BLaER1 treated with 17β-estradiol and CSF1 and Interleukin-3, amounts not matched to agents 10 nM and 100 nM (cell line): ENCODE data around the gene NMUR1.
A peak's percentile ranks its signal among the peaks of the same experiment; 100 is the strongest.

ENCODE experiments used
- H3K27ac ChIP-seq, 11 experiments: shearing (Covaris generic); formaldehyde crosslinking; 2 replicates each; pipeline ENCODE4 v1.8.1; 2022
- H3K27me3 ChIP-seq, 11 experiments: shearing (Covaris generic); formaldehyde crosslinking; 2 replicates each; pipeline ENCODE4 v1.8.1; 2022
- H3K36me3 ChIP-seq, 11 experiments: shearing (Covaris generic); formaldehyde crosslinking; 2 replicates each; pipeline ENCODE4 v1.8.1; 2022
- H3K4me1 ChIP-seq, 10 experiments: shearing (Covaris generic); formaldehyde crosslinking; 2 replicates each; pipeline ENCODE4 v1.8.1; 2022
- H3K4me2 ChIP-seq, 11 experiments: shearing (Covaris generic); formaldehyde crosslinking; 2 replicates each; pipeline ENCODE4 v1.8.1; 2022
- H3K4me3 ChIP-seq, 10 experiments: shearing (Covaris generic); formaldehyde crosslinking; 2 replicates each; pipeline ENCODE4 v1.8.1; 2022
- H3K9ac ChIP-seq, 11 experiments: shearing (Covaris generic); formaldehyde crosslinking; 2 replicates each; pipeline ENCODE4 v1.8.1; 2022
- H3K9me3 ChIP-seq, 11 experiments: shearing (Covaris generic); formaldehyde crosslinking; replicated peaks in 1 of 11; 2 replicates each; pipeline ENCODE4 v1.8.1; 2022
- H4K20me1 ChIP-seq, 11 experiments: shearing (Covaris generic); formaldehyde crosslinking; 2 replicates each; pipeline ENCODE4 v1.8.1; 2022
- Cebpa-rat ChIP-seq, 11 experiments: shearing (Covaris generic); IDR thresholded peaks; 2 replicates each; pipeline ENCODE4 v1.8.1; 2022

The NMUR1 gene

GRCh38 chr2:231545105-231545902 is 15.1 kb upstream of the NMUR1 start:
- peak overlapping the region in 5 of 10 experiments; percentile 20 to 43 (median 28); a peak in 5 of 20 replicates for H3K4me3 ChIP-seq
- TF ChIP-seq Cebpa-rat (IDR thresholded peaks at IDR 0.05) = no peak
- peak overlapping the region in 9 of 11 experiments; percentile 18 to 74 (median 69); a peak in 15 of 22 replicates for H3K9ac ChIP-seq
- H3K36me3 ChIP-seq = peaks cover 0 to 6% (median 0%) of the 10 kb centered on the region in 11 experiments; a peak in 2 of 22 replicates
- H3K4me1 ChIP-seq = peaks cover 23 to 74% (median 58%) of the 10 kb centered on the region in 10 experiments
- H3K27ac ChIP-seq = peak overlapping the region in 9 of 11 experiments; percentile 33 to 83 (median 77); a peak in 17 of 22 replicates
- H3K4me2 ChIP-seq = peak overlapping the region; percentile 79 to 92 (median 91)
- peaks cover 27 to 42% (median 33%) of the 10 kb centered on the region in 11 experiments for H3K9me3 ChIP-seq
- H3K27me3 ChIP-seq = peaks cover 0 to 95% (median 0%) of the 10 kb centered on the region in 11 experiments; a peak in 7 of 22 replicates
- peaks cover 0 to 38% (median 0%) of the 10 kb centered on the region in 11 experiments; a peak in 8 of 22 replicates for H4K20me1 ChIP-seq

DNA sequence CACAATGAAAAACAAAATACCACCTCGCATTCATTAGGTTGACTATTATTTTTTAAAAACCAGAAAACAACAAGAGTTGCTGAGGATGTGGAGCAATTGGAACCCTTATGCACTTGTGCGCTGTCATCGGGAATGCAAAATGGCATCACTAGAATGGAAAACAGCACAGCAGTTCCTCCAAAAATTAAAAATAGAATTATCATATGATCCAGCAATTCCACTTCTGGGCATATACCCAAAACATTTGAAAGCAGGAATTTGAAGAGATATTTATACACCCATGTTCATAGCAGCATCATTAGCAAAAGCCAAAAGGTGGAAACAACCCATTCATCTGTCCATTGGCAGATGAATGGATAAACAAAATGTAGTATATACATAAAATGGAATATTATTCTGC is 11.9 kb upstream of the NMUR1 start:
- Histone ChIP-seq H3K9ac (no peak overlapping the region), H3K27ac (no peak overlapping the region), H3K27me3 (peaks cover 0 to 92% (median 0%) of the 10 kb centered on the region in 11 experiments; a peak in 7 of 22 replicates), H3K4me3 (no peak overlapping the region; a peak in 2 of 20 replicates), H4K20me1 (peaks cover 0 to 35% (median 0%) of the 10 kb centered on the region in 11 experiments; a peak in 8 of 22 replicates), H3K4me1 (peaks cover 23 to 61% (median 44%) of the 10 kb centered on the region in 10 experiments), H3K4me2 (no peak overlapping the region), H3K36me3 (peaks cover 0 to 6% (median 0%) of the 10 kb centered on the region in 11 experiments; a peak in 2 of 22 replicates), H3K9me3 (peaks cover 27 to 36% (median 32%) of the 10 kb centered on the region in 11 experiments)
- no peak for TF ChIP-seq Cebpa-rat (IDR thresholded peaks at IDR 0.05)

- Histone ChIP-seq H3K9ac (no peak overlapping the region), H3K27ac (no peak overlapping the region), H3K9me3 (peaks cover 27 to 36% (median 32%) of the 10 kb centered on the region in 11 experiments), H3K27me3 (peaks cover 0 to 92% (median 0%) of the 10 kb centered on the region in 11 experiments; a peak in 7 of 22 replicates), H4K20me1 (peaks cover 0 to 35% (median 0%) of the 10 kb centered on the region in 11 experiments; a peak in 8 of 22 replicates), H3K4me2 (peak overlapping the region in 5 of 11 experiments; percentile 8 to 33 (median 13); a peak in 7 of 22 replicates), H3K36me3 (peaks cover 0 to 6% (median 0%) of the 10 kb centered on the region in 11 experiments; a peak in 2 of 22 replicates), H3K4me1 (peaks cover 21 to 61% (median 44%) of the 10 kb centered on the region in 10 experiments), H3K4me3 (no peak overlapping the region)
- TF ChIP-seq Cebpa-rat (IDR thresholded peaks at IDR 0.05) = no peak
Measured at GRCh38 chr2:231541645-231542044, 11.4 kb upstream of the NMUR1 start.

DNA sequence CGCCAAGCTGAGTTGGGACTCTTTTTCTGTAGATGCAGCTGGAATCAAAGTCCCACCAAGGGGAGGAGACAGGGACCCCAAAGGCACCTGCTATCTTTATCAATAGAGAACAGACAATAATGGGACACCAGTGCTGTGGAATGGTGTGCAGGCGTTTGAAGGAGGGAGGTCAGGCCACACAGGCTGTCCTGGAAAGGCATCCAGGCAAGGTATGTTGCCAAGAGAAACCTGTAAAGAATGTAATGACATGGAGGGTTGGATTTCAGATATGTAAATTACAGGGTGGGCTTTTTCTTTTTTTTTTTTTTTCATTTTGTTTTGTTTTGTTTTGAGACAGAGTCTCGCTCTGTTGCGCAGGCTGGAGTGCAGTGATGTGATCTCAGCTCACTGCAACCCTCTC is 9.7 kb upstream of the NMUR1 start:
- no peak for TF ChIP-seq Cebpa-rat (IDR thresholded peaks at IDR 0.05)
- no peak overlapping the region for H3K27ac ChIP-seq
- H3K4me3 ChIP-seq = no peak overlapping the region
- H3K4me2 ChIP-seq = peak overlapping the region in 7 of 11 experiments; percentile 7 to 64 (median 45); a peak in 14 of 22 replicates
- peaks cover 0 to 33% (median 0%) of the 10 kb centered on the region in 11 experiments; a peak in 5 of 22 replicates for H4K20me1 ChIP-seq
- H3K27me3 ChIP-seq = peaks cover 0 to 97% (median 0%) of the 10 kb centered on the region in 11 experiments; a peak in 7 of 22 replicates
- H3K9ac ChIP-seq = no peak overlapping the region
- peaks cover 0 to 6% (median 0%) of the 10 kb centered on the region in 11 experiments; a peak in 2 of 22 replicates for H3K36me3 ChIP-seq
- peaks cover 27 to 36% (median 32%) of the 10 kb centered on the region in 11 experiments for H3K9me3 ChIP-seq
- H3K4me1 ChIP-seq = peaks cover 5 to 56% (median 41%) of the 10 kb centered on the region in 10 experiments

GRCh38 chr2:231535961-231536360 is 5.7 kb upstream of the NMUR1 start:
- Histone ChIP-seq H3K4me2 (peak overlapping the region in 9 of 11 experiments; percentile 33 to 63 (median 46); a peak in 16 of 22 replicates), H4K20me1 (peaks cover 0 to 55% (median 0%) of the 10 kb centered on the region in 11 experiments; a peak in 4 of 22 replicates), H3K9me3 (no peaks in the 10 kb centered on the region), H3K4me3 (no peak overlapping the region), H3K4me1 (peaks cover 0 to 65% (median 29%) of the 10 kb centered on the region in 10 experiments; a peak in 15 of 20 replicates), H3K27ac (no peak overlapping the region), H3K27me3 (peaks cover 0 to 97% (median 0%) of the 10 kb centered on the region in 11 experiments; a peak in 7 of 22 replicates), H3K9ac (0 out of 22 replicates have a peak overlapping the region, but pooled peaks of 1 of the 11 experiments have one; percentile 33), H3K36me3 (no peaks in the 10 kb centered on the region)
- no peak for TF ChIP-seq Cebpa-rat (IDR thresholded peaks at IDR 0.05)

DNA sequence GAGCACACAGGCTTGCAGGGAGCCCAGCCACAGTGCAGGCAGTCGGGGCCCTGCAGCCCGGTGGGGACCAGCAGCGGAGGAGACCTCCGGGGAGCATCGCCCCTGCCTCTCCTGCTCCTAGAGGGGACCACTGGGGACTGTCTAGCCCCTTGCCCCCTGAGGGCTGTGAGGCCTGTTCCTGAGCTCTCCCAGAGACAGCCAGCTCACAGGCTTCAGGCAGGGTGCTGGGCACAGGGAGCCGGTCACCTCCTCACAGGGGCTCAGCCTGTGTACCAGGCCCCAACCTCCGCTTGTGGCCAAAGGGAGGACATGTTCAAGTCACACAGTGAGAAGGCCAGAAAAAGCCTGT is 3.5 kb upstream of the NMUR1 start:
- TF ChIP-seq Cebpa-rat (IDR thresholded peaks at IDR 0.05) = no peak
- Histone ChIP-seq H3K4me2 (peak overlapping the region in 3 of 11 experiments; percentile 7 to 19 (median 10); a peak in 3 of 22 replicates), H3K27me3 (peaks cover 8 to 97% (median 11%) of the 10 kb centered on the region in 11 experiments; a peak in 18 of 22 replicates), H3K27ac (no peak overlapping the region), H3K4me1 (peaks cover 0 to 59% (median 31%) of the 10 kb centered on the region in 10 experiments; a peak in 15 of 20 replicates), H4K20me1 (peaks cover 0 to 58% (median 0%) of the 10 kb centered on the region in 11 experiments; a peak in 4 of 22 replicates), H3K4me3 (no peak overlapping the region), H3K9ac (no peak overlapping the region; a peak in 1 of 22 replicates), H3K36me3 (no peaks in the 10 kb centered on the region), H3K9me3 (no peaks in the 10 kb centered on the region)

- peaks cover 0 to 62% (median 31%) of the 10 kb centered on the region in 10 experiments; a peak in 15 of 20 replicates for H3K4me1 ChIP-seq
- no peak for TF ChIP-seq Cebpa-rat (IDR thresholded peaks at IDR 0.05)
- peaks cover 8 to 100% (median 11%) of the 10 kb centered on the region in 11 experiments; a peak in 18 of 22 replicates for H3K27me3 ChIP-seq
Measured at GRCh38 chr2:231533086-231533776, 3.0 kb upstream of the NMUR1 start.

DNA sequence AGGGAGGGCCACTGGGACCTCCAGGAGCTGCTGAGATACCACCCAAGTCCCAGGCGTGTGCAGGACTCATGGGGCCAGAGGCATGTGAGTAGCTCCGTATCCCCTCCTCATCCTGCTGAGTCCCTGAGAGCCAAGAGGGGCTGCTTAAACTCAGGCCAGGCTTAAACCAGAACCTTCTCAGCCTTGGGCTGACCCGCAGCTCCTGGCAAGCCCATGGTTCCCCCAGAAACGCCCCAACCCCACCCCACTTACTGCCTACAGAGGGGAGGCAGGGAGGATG is 2.5 kb upstream of the NMUR1 start:
- Histone ChIP-seq H3K9ac (no peak overlapping the region), H3K27ac (no peak overlapping the region), H3K4me3 (no peak overlapping the region), H4K20me1 (peaks cover 0 to 68% (median 0%) of the 10 kb centered on the region in 11 experiments; a peak in 4 of 22 replicates), H3K9me3 (no peaks in the 10 kb centered on the region), H3K36me3 (no peaks in the 10 kb centered on the region), H3K27me3 (peaks cover 8 to 100% (median 11%) of the 10 kb centered on the region in 11 experiments; a peak in 18 of 22 replicates), H3K4me1 (peaks cover 0 to 62% (median 31%) of the 10 kb centered on the region in 10 experiments; a peak in 15 of 20 replicates), H3K4me2 (0 out of 22 replicates have a peak overlapping the region, but pooled peaks of 2 of the 11 experiments have one; percentile 19 to 34)
- TF ChIP-seq Cebpa-rat (IDR thresholded peaks at IDR 0.05) = no peak

More at GRCh38 chr2:231533086-231533776, 3.0 kb upstream of the NMUR1 start:
- no peaks in the 10 kb centered on the region for H3K36me3 ChIP-seq
- no peak overlapping the region for H3K27ac ChIP-seq
- H3K4me2 ChIP-seq = peak overlapping the region in 3 of 11 experiments; percentile 7 to 19 (median 15); a peak in 3 of 22 replicates
- no peak overlapping the region for H3K4me3 ChIP-seq
- H3K9ac ChIP-seq = no peak overlapping the region
- peaks cover 0 to 64% (median 0%) of the 10 kb centered on the region in 11 experiments; a peak in 4 of 22 replicates for H4K20me1 ChIP-seq
- H3K9me3 ChIP-seq = no peaks in the 10 kb centered on the region
